ENCODE data around the gene TM4SF4. TPM values are rescaled to one million over a fixed set of nuclear protein-coding genes. Genes with fewer than 3 reads are reported as not detected.
A peak's percentile ranks its signal among the peaks of the same experiment; 100 is the strongest.

Gene TM4SF4
- total and polyA plus RNA-seq, 2 of the 8 experiments (the other 6 are each of a cell fraction or from before 2014, with no cell fraction given), result not detected

- no peaks in the 10 kb centered on the region for H3K27me3 ChIP-seq (replicated peaks in 1 of 4; ENCODE audit: control insufficient read depth in 3 of 4, extremely low read depth in 1 of 4, insufficient read depth in 3 of 4, low read length in 3 of 4)
- H2BK12ac ChIP-seq (ENCODE audit: low read depth, low read length), result no peak overlapping the region
- H4K5ac ChIP-seq (ENCODE audit: insufficient read length, low read depth, low read length), result no peak overlapping the region
- H3K27ac ChIP-seq (ENCODE audit: low read depth, low read length), result no peak overlapping the region
- DNase-seq (ENCODE audit: low read depth in 1 of 2, low spot score in 2 of 2) (no peak), FAIRE-seq (no peak)
- no peak overlapping the region for H3K23ac ChIP-seq (ENCODE audit: insufficient read length)
- no peaks in the 10 kb centered on the region for H3K79me2 ChIP-seq (ENCODE audit: control insufficient read depth in 1 of 2, insufficient read depth in 2 of 2, low read length in 2 of 2)
- no peak overlapping the region for H2BK15ac ChIP-seq (ENCODE audit: low read length)
- WGBS, 2 experiments (ENCODE audit: extremely low coverage in 1 of 2, insufficient coverage in 1 of 2, insufficient read length in 1 of 2, insufficient replicate concordance in 2 of 2, low coverage in 1 of 2, low lambda C conversion rate in 2 of 2, missing lambda C conversion rate in 1 of 2), result 100% methylated on average over 2 of the region's 2 CpGs; no CpG with 5 or more reads in 1 of the 2 experiments
- no peaks in the 10 kb centered on the region for H3K36me3 ChIP-seq (ENCODE audit: control insufficient read depth in 2 of 4, insufficient read depth in 4 of 4, low read length in 3 of 4)
- no peaks in the 10 kb centered on the region for H3K9me3 ChIP-seq (ENCODE audit: insufficient read depth in 2 of 2, low read depth in 1 of 2, low read length in 1 of 2)
- H3K4me3 ChIP-seq (ENCODE audit: extremely low read depth in 1 of 4, insufficient read depth in 2 of 4, low read depth in 3 of 4, low read length in 4 of 4), result no peak overlapping the region
- no peak overlapping the region for H2BK120ac ChIP-seq (replicated peaks; ENCODE audit: low read depth, low read length)
- H4K8ac ChIP-seq (ENCODE audit: extremely low read depth, insufficient read depth, low read length), result no peak overlapping the region
- no peaks in the 10 kb centered on the region for H3K23me2 ChIP-seq (ENCODE audit: low read depth, low read length)
- no peak overlapping the region for H3K4ac ChIP-seq (replicated peaks; ENCODE audit: insufficient read length, low read depth, low read length)
- no peak overlapping the region for H4K91ac ChIP-seq (replicated peaks; ENCODE audit: insufficient read length, low read length)
- TF ChIP-seq RNF2 (IDR thresholded peaks at IDR 0.05; ENCODE audit: borderline replicate concordance, low read depth, low read length, missing control alignments, poor library complexity, severe bottlenecking) (no peak), JUND (IDR thresholded peaks at IDR 0.05; ENCODE audit: low read length) (no peak), BCL11A (IDR thresholded peaks at IDR 0.05; ENCODE audit: low read depth in 2 of 2, low read length in 2 of 2) (no peak)
- H3K4me2 ChIP-seq (ENCODE audit: insufficient read depth in 1 of 2, low read depth in 2 of 2, low read length in 2 of 2), result no peak overlapping the region
- no peak overlapping the region for H3K14ac ChIP-seq (ENCODE audit: insufficient read length)
- peaks cover 0 to 2% (median 0%) of the 10 kb centered on the region in 4 experiments; a peak in 1 of 7 replicates for H3K4me1 ChIP-seq (replicated peaks in 1 of 4; ENCODE audit: control insufficient read depth in 3 of 4, insufficient read depth in 4 of 4, low read length in 3 of 4)
- H2BK5ac ChIP-seq (ENCODE audit: low read depth, low read length), result 0 out of 2 replicates have a peak overlapping the region, but pooled peaks have one; percentile 5
- H2BK20ac ChIP-seq (ENCODE audit: low read length), result no peak overlapping the region
- no peak overlapping the region for H3K9ac ChIP-seq (replicated peaks in 1 of 4; ENCODE audit: extremely low read depth in 1 of 4, low read depth in 3 of 4, low read length in 3 of 4)
- H2AK5ac ChIP-seq (ENCODE audit: low read depth, low read length), result no peak overlapping the region
- H3K79me1 ChIP-seq (ENCODE audit: low read depth, low read length), result no peaks in the 10 kb centered on the region
- no peaks in the 10 kb centered on the region for H4K20me1 ChIP-seq (replicated peaks in 1 of 2; ENCODE audit: control insufficient read depth in 1 of 2, insufficient read depth in 2 of 2, low read length in 2 of 2)
- ChIA-PET CTCF (ENCODE audit: partially characterized antibody) (interaction anchor here (0.7 kb wide), 1 partner anchor 54 kb away, joined by 3 read pairs; no protein-coding TSS in a partner anchor), POLR2A (ENCODE audit: partially characterized antibody) (no interaction called here)
- H3K56ac ChIP-seq (replicated peaks; ENCODE audit: insufficient read length, low read depth, low read length), result no peak overlapping the region
- no peak overlapping the region; the same call in 1 of the 2 replicates for H3K18ac ChIP-seq (ENCODE audit: extremely low read depth, low read length)
- H2AFZ ChIP-seq (ENCODE audit: low read length), result peak overlapping the region; percentile 83
These were observed 48.2 kb upstream of the TM4SF4 start for GRCh38 chr3:149426325-149426724.

Measured in H1 (cell line).